ENCODE measurements around the gene USP4. TPM values are rescaled to one million over a fixed set of nuclear protein-coding genes. Genes with fewer than 3 reads are reported as not detected.
"Not testable (repeated sequence)": the region's sequence is repeated elsewhere in the genome, so short reads cannot be mapped to it uniquely, and the experiment has no call there.

The USP4 gene
- total and polyA plus RNA-seq, 12 donors: 14.2 to 71.0 (median 41.2) TPM

DNA sequence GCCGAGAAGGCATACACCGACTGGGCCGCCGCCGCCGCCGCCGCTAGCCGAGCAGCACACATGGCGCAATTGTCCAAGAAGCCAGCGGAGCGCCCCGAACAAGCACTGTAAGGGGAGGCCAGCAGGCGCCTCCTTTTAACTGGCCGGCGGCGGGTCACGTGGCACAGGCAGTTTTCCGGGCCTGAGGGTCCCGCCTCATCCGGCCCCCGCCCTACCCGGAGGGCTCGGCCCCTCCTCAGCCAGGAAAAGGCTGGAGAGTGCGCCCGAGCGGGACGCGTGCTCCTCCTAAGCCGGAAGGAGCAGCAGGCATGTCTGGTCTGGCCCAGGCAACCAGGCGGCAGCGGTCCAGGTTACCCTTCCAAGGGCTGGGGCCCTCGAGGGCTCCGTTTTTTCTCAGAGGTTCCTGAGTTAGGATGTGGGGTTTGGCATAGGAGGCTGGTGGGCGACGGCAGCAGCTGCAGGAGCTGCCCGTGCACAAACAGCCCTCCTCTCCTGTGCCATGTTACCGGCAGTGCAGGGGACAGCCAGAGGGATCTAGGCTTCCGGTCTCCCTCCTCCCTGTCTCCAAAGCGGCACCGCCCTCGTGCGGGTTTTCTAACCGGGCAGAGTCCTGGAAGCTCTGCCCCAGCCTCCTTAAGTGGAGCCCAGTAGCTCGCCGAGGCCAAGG, 18.5 kb upstream of the USP4 start, which contains the start of gene GPX1:
GPX1 (minus strand) TSS at position 137 of the 667 bp plus-strand sequence; CDS start at position 62, 75 bp downstream.
- peak; percentile 94 to 98 (median 97) for DNase-seq
- intact Hi-C loops (cut with DNase I): loop anchor here in 1 of 2 donors (10.0 kb wide), 1 partner anchor 46 kb away; no protein-coding TSS in a partner anchor
- Histone ChIP-seq H3K27me3 (no peaks in the 10 kb centered on the region), H3K4me1 (replicated peaks in 1 of 2) (peaks cover 16 to 37% of the 10 kb centered on the region in 2 donors), H3K9me3 (replicated peaks in 1 of 3) (no peaks in the 10 kb centered on the region), H3K4me3 (peak within 1 kb of the TSS; percentile 36 to 80 (median 54)), H3K27ac (peak within 1 kb of the TSS; percentile 87 to 95 (median 90)), H3K36me3 (replicated peaks in 1 of 2) (peaks cover 0 to 53% of the 10 kb centered on the region in 2 donors)
- 0 to 5% (median 1%) methylated on average over 7 to 39 of the region's 46 CpGs for WGBS, 4 donors
- TF ChIP-seq, protein P1, sequence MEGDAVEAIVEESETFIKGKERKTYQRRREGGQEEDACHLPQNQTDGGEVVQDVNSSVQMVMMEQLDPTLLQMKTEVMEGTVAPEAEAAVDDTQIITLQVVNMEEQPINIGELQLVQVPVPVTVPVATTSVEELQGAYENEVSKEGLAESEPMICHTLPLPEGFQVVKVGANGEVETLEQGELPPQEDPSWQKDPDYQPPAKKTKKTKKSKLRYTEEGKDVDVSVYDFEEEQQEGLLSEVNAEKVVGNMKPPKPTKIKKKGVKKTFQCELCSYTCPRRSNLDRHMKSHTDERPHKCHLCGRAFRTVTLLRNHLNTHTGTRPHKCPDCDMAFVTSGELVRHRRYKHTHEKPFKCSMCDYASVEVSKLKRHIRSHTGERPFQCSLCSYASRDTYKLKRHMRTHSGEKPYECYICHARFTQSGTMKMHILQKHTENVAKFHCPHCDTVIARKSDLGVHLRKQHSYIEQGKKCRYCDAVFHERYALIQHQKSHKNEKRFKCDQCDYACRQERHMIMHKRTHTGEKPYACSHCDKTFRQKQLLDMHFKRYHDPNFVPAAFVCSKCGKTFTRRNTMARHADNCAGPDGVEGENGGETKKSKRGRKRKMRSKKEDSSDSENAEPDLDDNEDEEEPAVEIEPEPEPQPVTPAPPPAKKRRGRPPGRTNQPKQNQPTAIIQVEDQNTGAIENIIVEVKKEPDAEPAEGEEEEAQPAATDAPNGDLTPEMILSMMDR (IDR thresholded peaks at IDR 0.05): peak in 2 of 6 experiments; percentile 10 to 15
- TF ChIP-seq POLR2A (IDR thresholded peaks at IDR 0.05): peak; percentile 97

DNA sequence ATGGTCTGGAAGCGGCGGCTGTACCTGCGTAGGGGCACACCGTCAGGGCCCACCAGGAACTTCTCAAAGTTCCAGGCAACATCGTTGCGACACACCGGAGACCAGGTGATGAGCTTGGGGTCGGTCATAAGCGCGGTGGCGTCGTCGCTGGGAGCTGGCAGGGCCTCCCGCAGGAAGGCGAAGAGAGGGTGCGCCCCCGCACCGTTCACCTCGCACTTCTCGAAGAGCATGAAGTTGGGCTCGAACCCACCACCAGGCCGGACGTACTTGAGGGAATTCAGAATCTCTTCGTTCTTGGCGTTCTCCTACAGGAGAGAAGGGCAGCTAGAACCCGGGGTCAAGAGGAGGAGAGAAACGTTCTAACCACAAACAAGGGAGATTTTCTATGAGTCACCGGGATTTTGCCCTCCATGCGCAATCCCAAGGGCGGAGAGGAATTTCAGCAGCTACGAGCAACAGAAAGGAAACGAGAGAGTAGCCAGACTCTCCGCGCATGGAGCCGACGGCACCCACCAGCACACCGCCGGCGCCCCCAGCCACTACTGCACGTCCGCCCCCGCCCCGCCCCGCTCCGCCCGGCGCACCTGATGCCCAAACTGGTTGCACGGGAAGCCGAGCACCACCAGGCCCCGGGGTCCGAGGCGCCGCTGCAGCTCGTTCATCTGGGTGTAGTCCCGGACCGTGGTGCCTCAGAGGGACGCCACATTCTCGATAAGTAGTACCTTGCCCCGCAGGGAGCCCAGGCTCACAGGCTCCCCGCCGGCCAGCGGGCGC, 17.8 kb upstream of the USP4 start:
- not testable (repeated sequence) for H3K27me3 ChIP-seq; H3K9me3 ChIP-seq (replicated peaks in 1 of 3)
- peak overlapping the region; percentile 36 to 80 (median 54) for H3K4me3 ChIP-seq
- peak overlapping the region; percentile 87 to 95 (median 90) for H3K27ac ChIP-seq
- peak; percentile 46 to 80 (median 68) for DNase-seq
- intact Hi-C loops (cut with DNase I): loop anchor here in 1 of 2 donors (10.0 kb wide), 1 partner anchor 47 kb away; no protein-coding TSS in a partner anchor
- WGBS, 4 donors: 0 to 8% (median 6%) methylated on average over 13 to 63 of the region's 63 CpGs
- H3K36me3 ChIP-seq (replicated peaks in 1 of 2): peaks cover 0 to 46% of the 10 kb centered on the region in 2 donors
- peaks cover 16 to 37% of the 10 kb centered on the region in 2 donors for H3K4me1 ChIP-seq (replicated peaks in 1 of 2)

DNA sequence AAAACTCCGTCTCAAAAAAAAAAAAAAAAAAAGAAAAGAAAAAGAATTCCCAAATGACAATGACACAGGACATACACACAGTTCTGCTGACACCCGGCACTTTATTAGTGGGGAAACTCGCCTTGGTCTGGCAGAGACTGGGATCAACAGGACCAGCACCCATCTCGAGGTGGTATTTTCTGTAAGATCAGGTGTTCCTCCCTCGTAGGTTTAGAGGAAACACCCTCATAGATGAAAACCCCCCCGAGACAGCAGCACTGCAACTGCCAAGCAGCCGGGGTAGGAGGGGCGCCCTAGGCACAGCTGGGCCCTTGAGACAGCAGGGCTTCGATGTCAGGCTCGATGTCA, 17.2 kb upstream of the USP4 start:
- DNase-seq: peak in 1 of 7 donors; percentile 57
- Histone ChIP-seq H3K4me3 (peak overlapping the region in 2 of 4 donors; percentile 63 to 80), H3K27ac (peak overlapping the region; percentile 87 to 95 (median 90)), H3K36me3 (replicated peaks in 1 of 2) (peaks cover 0 to 40% of the 10 kb centered on the region in 2 donors), H3K4me1 (replicated peaks in 1 of 2) (peaks cover 21 to 43% of the 10 kb centered on the region in 2 donors)
- 29 to 54% (median 39%) methylated on average over 5 to 10 of the region's 10 CpGs for WGBS, 4 donors
- intact Hi-C loops (cut with DNase I): loop anchor here in 1 of 2 donors (10.0 kb wide), 1 partner anchor 48 kb away; no protein-coding TSS in a partner anchor
- not testable (repeated sequence) for H3K9me3 ChIP-seq (replicated peaks in 1 of 3); H3K27me3 ChIP-seq

DNA sequence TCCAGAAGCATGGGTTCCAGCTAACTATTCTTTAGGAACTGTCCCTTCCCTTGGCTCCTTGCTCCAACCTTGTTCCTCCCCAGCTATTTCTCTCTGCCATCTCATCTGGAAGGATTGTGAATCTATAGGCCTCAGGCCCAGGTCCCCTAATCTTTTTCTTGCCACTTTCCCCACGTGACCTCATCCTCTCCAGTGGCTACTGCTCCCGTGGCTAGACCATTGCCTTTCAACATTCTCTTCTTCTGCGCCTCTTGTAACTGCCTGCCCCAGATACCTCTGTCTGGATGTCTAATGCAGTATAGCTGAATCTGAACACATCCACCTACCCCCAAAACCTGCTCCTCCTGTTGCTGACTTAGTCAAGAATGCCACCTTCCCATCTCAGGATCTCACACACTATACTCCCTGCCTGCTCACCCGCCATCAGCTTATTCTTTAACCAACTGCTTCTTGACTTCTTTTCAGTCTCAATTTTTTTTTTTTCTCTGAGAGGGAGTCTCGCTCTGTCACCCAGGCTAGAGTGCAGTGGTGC, 13.1 kb upstream of the USP4 start:
- H3K36me3 ChIP-seq (replicated peaks in 1 of 2): peaks cover 0 to 6% of the 10 kb centered on the region in 2 donors
- intact Hi-C loops (cut with DNase I): loop anchor here in 1 of 2 donors (10.0 kb wide), 1 partner anchor 52 kb away; no protein-coding TSS in a partner anchor
- 85 to 89% (median 87%) methylated on average over 5 of the region's 5 CpGs for WGBS, 4 donors
- H3K9me3 ChIP-seq (replicated peaks in 1 of 3): no peaks in the 10 kb centered on the region
- H3K27me3 ChIP-seq: no peaks in the 10 kb centered on the region
- H3K27ac ChIP-seq: peak overlapping the region; percentile 61 to 92 (median 83)
- no peak for DNase-seq
- no peak overlapping the region for H3K4me3 ChIP-seq
- H3K4me1 ChIP-seq (replicated peaks in 1 of 2): peaks cover 27 to 43% of the 10 kb centered on the region in 2 donors
- TF ChIP-seq, protein P1 (IDR thresholded peaks at IDR 0.05): no peak
- TF ChIP-seq POLR2A (IDR thresholded peaks at IDR 0.05): no peak

DNA sequence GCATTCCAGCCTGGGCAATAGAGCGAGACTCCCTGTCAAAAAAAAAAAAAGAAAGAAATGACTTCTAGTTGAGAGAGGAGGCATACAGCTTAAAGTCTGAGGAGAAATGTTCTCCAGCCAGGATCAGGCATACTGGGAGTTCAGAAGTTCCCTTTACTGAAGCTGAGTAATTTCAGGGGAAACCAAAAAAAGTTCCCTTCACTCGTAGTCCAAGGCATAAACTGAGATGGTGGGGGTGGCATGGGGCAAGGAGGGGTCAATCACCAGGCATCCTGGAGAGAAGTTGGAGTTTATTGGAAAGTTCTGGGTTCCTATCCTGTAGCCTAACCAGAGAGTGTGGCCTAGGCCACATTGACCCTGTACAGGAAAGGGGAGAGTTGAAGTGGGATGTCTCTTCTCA, 12.4 kb upstream of the USP4 start:
- intact Hi-C loops (cut with DNase I): loop anchor here in 1 of 2 donors (10.0 kb wide), 1 partner anchor 53 kb away; no protein-coding TSS in a partner anchor
- no peak for DNase-seq
- Histone ChIP-seq H3K4me1 (replicated peaks in 1 of 2) (peaks cover 25 to 41% of the 10 kb centered on the region in 2 donors), H3K27me3 (no peaks in the 10 kb centered on the region), H3K9me3 (replicated peaks in 1 of 3) (no peaks in the 10 kb centered on the region), H3K4me3 (no peak overlapping the region), H3K36me3 (replicated peaks in 1 of 2) (peaks cover 0 to 6% of the 10 kb centered on the region in 2 donors), H3K27ac (peak overlapping the region; percentile 61 to 92 (median 83))
- WGBS, 4 donors: 69 to 80% (median 70%) methylated on average over 2 of the region's 2 CpGs
- TF ChIP-seq, protein P1 (IDR thresholded peaks at IDR 0.05): no peak
- TF ChIP-seq POLR2A (IDR thresholded peaks at IDR 0.05): no peak
